DMS79 (cell line): ENCODE measurements around the gene CDIP1.

Source experiments
- DNase-seq: peaks from one replicate; lab custom pipeline; 2025; lab: John Stamatoyannopoulos, UW

Gene CDIP1

GRCh38 chr16:4487955-4488498, 50.5 kb downstream of the CDIP1 start:
- DNase-seq: no peak

- DNase-seq: no peak
Measured at GRCh38 chr16:4486126-4486893, 52.3 kb downstream of the CDIP1 start.

- DNase-seq: no peak
Measured at GRCh38 chr16:4481963-4482362, 56.6 kb downstream of the CDIP1 start.

GRCh38 chr16:4481526-4481925, 57.0 kb downstream of the CDIP1 start:
- DNase-seq: peak; percentile 8

- no peak for DNase-seq
Measured at GRCh38 chr16:4477966-4478365, 60.6 kb downstream of the CDIP1 start.

- peak; percentile 71 for DNase-seq
Measured at GRCh38 chr16:4475880-4476788, 62.4 kb downstream of the CDIP1 start, which contains the start of gene HMOX2. TSS of gene HMOX2 (plus strand) at chr16:4476398. CDS start at chr16:4505525, 29,127 bp downstream.

GRCh38 chr16:4474192-4474961, 64.2 kb downstream of the CDIP1 start, which contains the start of gene NMRAL1:
TSS of gene NMRAL1 (minus strand) at chr16:4474625. CDS start at chr16:4474132, 493 bp downstream.
- peak; percentile 95 for DNase-seq

- no peak for DNase-seq
Measured at GRCh38 chr16:4472880-4473279, 65.7 kb downstream of the CDIP1 start.

- no peak for DNase-seq
Measured at GRCh38 chr16:4471869-4472268, 66.7 kb downstream of the CDIP1 start.

GRCh38 chr16:4468972-4469371, 69.6 kb downstream of the CDIP1 start:
- DNase-seq: no peak

- no peak for DNase-seq
Measured at GRCh38 chr16:4467916-4468315, 70.7 kb downstream of the CDIP1 start.

- DNase-seq: no peak
Measured at GRCh38 chr16:4465977-4466779, 72.4 kb downstream of the CDIP1 start.

- no peak for DNase-seq
Measured at GRCh38 chr16:4463522-4464163, 74.9 kb downstream of the CDIP1 start.

- DNase-seq: no peak
Measured at GRCh38 chr16:4461250-4462085, 77.1 kb downstream of the CDIP1 start.

GRCh38 chr16:4460936-4461249, 77.7 kb downstream of the CDIP1 start:
- DNase-seq: no peak
